Gastrocnemius medialis (tissue), 4 donors: ENCODE results near the gene SNAPC2.

Experiments used
- POLR2A ChIP-seq, 2 donors: fragments of 450-650 bp; IDR thresholded peaks; one replicate each; pipeline ENCODE4 v1.6.1; 2017; ENCODE audit warnings: antibody characterized with exemption in 2 of 2, mild to moderate bottlenecking in 2 of 2, moderate library complexity in 2 of 2
- TF ChIP-seq, protein P1 (sequence below), 5 experiments: fragments of 450-650 bp in 3 of 5; fragments of 200-600 bp in 2 of 5; sonication (generic) in 2 of 5; IDR thresholded peaks in 4 of 5; conservative IDR thresholded peaks in 1 of 5; 1 replicate in 4 of 5; 2 replicates in 1 of 5; pipeline ENCODE4 v1.5.1; 2016 to 2019; ENCODE audit warnings: antibody characterized with exemption in 5 of 5, mild to moderate bottlenecking in 3 of 5, moderate library complexity in 3 of 5

DNA sequence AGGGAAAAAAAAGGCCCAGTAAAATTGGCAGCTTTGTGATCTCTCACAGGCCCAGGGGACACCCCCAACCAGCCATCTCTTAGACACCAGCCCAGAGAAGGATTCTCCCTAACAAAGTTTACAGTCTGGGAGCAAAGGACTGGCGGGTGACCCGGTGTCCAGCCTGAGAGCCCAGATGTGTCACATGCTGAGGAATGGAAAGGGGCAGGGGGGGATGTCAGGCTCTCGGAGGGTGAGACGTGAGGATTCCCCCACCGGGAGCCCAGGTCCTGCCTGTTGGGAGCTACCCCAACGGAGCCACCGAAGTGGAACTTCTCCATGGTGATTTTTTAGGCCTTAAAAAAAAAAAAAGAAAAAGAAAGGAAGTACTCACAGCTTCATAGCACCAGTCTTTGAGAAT lies 10.6 kb downstream of the SNAPC2 start:
- TF ChIP-seq POLR2A (IDR thresholded peaks at IDR 0.05) = no peak
- TF ChIP-seq, protein P1, sequence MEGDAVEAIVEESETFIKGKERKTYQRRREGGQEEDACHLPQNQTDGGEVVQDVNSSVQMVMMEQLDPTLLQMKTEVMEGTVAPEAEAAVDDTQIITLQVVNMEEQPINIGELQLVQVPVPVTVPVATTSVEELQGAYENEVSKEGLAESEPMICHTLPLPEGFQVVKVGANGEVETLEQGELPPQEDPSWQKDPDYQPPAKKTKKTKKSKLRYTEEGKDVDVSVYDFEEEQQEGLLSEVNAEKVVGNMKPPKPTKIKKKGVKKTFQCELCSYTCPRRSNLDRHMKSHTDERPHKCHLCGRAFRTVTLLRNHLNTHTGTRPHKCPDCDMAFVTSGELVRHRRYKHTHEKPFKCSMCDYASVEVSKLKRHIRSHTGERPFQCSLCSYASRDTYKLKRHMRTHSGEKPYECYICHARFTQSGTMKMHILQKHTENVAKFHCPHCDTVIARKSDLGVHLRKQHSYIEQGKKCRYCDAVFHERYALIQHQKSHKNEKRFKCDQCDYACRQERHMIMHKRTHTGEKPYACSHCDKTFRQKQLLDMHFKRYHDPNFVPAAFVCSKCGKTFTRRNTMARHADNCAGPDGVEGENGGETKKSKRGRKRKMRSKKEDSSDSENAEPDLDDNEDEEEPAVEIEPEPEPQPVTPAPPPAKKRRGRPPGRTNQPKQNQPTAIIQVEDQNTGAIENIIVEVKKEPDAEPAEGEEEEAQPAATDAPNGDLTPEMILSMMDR (IDR thresholded peaks at IDR 0.05 in 4 of 5, conservative IDR thresholded peaks at IDR 0.05 in 1 of 5) = no peak
